AG08395 (cell line): ENCODE results near the gene HEBP1.

Experiments used
- DNase-seq: peaks from one replicate; pipeline ENCODE4 v3.0.0; 2012; ENCODE audit warnings: mixed read lengths, low spot score

The HEBP1 gene

GRCh38 chr12:12951504-12951903, 48.6 kb downstream of the HEBP1 start:
- DNase-seq, result no peak

- DNase-seq, result no peak
Measured at GRCh38 chr12:12947902-12948301, 52.2 kb downstream of the HEBP1 start.

DNA sequence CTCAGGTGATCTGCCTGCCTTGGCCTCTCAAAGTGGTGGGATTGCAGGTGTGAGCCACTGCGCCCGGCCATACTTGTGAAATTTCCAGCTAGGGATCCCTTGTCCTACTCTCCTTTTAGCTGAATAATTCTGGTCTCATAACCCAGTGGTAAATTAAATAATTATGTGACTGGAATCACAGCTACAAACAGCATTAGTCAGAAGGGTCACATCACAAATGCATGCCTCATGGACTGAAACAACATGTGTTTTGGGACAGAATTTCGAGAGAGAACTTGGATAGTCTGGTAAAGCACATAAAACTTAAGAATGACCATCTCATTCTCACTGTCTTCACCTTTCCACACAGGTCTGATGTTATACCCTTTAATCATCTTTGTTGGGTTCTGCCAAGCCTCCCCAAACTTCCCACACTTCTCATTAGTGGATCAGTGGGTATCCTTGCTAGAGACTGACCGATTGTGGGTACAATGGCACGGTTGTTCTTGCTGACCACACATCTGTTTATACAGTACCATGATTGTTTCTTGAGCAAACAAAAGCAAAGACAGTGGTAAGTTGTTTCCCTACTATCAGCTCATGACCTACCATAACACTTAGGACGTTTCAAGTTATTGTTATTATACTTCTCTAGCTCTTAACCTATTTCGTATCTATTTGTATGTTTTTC, 53.2 kb downstream of the HEBP1 start:
- peak; percentile 58 for DNase-seq

GRCh38 chr12:12945591-12945990, 54.5 kb downstream of the HEBP1 start:
- no peak for DNase-seq

GRCh38 chr12:12943586-12944260, 56.3 kb downstream of the HEBP1 start:
- DNase-seq, result peak; percentile 66

DNA sequence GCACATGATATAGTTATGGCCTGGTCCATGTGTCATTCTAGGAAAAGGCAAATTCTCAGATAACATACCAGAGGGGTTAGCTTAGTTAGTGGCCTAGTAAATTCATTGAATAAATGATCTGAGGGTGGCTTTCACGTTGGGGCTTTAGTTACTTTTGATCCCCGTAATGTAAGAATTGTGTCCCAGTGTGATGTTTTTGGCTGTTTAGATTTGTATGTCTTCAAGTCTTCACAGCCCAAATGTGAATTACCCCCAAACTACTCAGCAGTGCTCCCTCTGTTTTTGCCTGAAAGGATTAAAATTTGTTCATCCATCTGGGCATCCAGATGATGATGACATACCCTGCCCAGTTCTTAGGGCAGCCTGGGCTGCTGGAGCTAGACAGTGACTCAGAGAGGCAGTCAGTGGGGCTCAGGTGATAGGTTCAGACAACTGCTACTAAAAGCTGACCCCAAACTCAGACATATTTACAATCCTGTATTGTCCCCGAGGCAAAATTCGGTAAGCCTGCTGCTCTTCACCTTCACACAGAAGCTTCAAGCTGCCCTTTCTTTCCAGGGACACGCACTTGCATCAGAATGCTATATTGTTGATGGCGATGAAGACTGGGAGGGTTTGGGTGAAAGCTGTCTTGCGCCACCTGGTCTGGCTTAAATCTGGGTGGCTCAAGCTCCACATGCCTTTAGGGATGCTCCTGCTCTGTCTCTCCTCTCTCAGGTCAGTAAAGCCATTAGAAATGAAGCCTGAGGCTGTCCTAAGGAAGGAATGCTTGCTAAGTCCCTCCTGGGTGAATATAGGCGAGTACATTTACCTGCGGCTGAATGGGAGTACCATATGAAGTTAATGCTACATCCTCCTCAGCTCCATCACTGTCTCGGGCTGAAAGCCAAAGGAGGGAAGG, 58.4 kb downstream of the HEBP1 start:
- DNase-seq, result no peak

GRCh38 chr12:12939888-12940287, 60.2 kb downstream of the HEBP1 start:
- DNase-seq, result no peak

DNA sequence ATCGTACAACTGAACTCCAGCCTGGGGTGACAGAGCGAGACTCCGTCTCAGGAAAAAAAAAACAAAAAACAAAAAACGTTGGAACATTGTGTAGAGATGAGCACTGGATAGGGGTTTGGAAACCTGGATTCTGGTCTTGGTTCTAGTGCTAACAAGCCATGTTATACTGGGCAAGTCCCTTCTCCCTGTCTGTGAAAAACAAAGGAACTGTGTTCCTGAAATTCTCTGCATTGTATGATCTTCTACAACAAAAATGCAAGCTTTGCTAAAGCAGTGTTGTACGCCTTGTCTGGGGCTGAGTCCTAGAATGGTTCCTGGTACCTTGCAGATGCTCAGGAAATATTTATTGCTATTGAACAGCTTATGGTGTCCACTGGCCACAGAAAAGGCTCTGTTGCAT, 61.5 kb downstream of the HEBP1 start:
- no peak for DNase-seq

DNA sequence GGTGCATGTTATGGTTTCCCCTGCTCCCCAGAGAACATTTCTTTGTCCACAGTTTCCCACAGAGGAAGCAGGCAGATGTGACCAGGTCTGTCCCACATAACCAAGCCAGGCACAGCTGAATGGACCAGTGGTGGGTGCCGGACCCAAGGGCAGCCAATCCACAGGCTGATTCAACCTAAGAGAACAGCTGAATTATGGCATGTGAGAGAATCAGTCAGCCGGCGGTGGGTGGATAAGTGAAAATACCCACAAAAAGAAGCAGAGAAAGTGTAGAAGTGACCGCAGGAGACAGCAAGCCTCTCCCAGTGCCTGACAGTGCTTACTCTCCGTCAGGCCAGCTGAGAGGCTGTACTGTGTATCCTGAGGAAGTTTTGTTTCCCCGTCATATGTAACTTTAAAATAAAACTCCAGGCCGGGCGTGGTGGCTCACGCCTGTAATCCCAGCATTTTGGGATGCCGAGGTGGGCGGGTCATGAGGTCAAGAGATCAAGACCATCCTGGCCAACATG, 63.0 kb downstream of the HEBP1 start:
- no peak for DNase-seq

DNA sequence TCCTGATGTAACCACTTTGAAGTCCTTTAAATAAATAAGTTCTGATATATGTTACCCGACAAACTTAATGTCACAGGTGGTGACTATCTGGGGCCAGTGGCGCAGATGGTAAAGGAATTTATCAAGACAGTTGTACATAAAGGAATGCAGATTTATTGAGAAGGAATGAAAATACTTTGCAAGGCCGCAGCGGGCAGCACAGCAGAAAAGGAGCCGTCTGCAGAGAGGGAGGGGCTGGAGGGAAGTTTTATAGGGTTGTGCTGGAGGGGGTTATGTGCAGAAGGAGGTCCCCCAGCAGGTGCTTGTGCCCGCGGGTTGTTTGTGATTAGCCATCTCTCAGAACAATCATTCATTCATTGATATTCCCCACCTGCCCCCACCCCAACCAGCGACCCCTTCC, 65.5 kb downstream of the HEBP1 start:
- no peak for DNase-seq

- DNase-seq, result no peak
Measured at GRCh38 chr12:12933742-12934141, 66.3 kb downstream of the HEBP1 start.

GRCh38 chr12:12930633-12931219, 69.3 kb downstream of the HEBP1 start:
- no peak for DNase-seq

DNA sequence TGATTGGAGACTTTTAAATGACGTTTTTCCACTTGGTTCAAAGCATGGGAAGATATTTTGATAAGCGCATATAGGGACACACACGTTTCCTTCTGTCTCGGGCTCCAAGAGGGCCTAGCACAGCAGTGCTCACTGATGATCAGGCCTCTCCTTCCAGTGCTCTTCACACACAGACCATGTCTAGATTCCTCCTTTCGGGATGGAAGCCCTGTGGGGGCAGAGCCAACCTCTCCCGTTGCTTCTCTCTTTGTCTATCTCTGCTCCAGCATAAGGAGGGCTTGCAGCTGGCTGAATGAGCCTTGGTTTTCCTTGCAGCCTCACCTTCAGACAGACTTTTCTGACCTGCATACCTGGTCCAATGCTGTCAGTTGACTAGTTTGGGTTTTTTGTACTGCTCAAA, 70.4 kb downstream of the HEBP1 start:
- no peak for DNase-seq

- DNase-seq, result no peak
Measured at GRCh38 chr12:12927211-12928079, 72.6 kb downstream of the HEBP1 start.

- no peak for DNase-seq
Measured at GRCh38 chr12:12926571-12927071, 73.4 kb downstream of the HEBP1 start.

GRCh38 chr12:12925388-12925787, 74.7 kb downstream of the HEBP1 start:
- peak; percentile 33 for DNase-seq
